PFSK-1 (cell line): ENCODE data around the gene ABCC4.

ENCODE experiments used
- FOXP2 ChIP-seq: optimal IDR thresholded peaks from 2 replicates; pipeline ENCODE3; 2011; ENCODE audit warnings: borderline replicate concordance, control low read depth, inconsistent platforms; ENCODE audit not compliant: insufficient read depth; ENCODE audit errors: extremely low read length, extremely low read depth
- POLR2AphosphoS5 ChIP-seq: IDR thresholded peaks from 2 replicates; pipeline ENCODE4 v1.6.1; 2012; ENCODE audit warnings: low read depth, mild to moderate bottlenecking, control low read depth, low read length, moderate library complexity
- REST ChIP-seq, 2 experiments: IDR thresholded peaks; 2 replicates each; pipeline versions ENCODE4 v1.6.1 to v1.8.0; 2011 to 2012; ENCODE audit warnings: low read depth in 2 of 2, low read length in 2 of 2, control low read depth in 1 of 2, inconsistent platforms in 1 of 2, mild to moderate bottlenecking in 1 of 2, moderate library complexity in 1 of 2; ENCODE audit not compliant: insufficient read depth in 1 of 2
- SIN3A ChIP-seq: IDR thresholded peaks from 2 replicates; pipeline ENCODE4 v1.6.1; 2012; ENCODE audit warnings: mild to moderate bottlenecking, low read length, moderate library complexity, borderline replicate concordance; ENCODE audit not compliant: insufficient read depth
- TAF1 ChIP-seq: IDR thresholded peaks from 2 replicates; pipeline ENCODE4 v1.6.1; 2012; ENCODE audit warnings: low read length, control low read depth, borderline replicate concordance; ENCODE audit not compliant: insufficient read depth

Gene ABCC4

GRCh38 chr13:94972262-94972661 lies 329.0 kb downstream of the ABCC4 start:
- no peak for TF ChIP-seq SIN3A
- no peak for TF ChIP-seq POLR2AphosphoS5
- no peak for TF ChIP-seq FOXP2
- no peak for TF ChIP-seq TAF1
- no peak for TF ChIP-seq REST (IDR thresholded peaks at IDR 0.05; ENCODE audit: insufficient read depth in 1 of 2, low read depth in 2 of 2, low read length in 2 of 2)
